ENCODE results near the gene TMPRSS7. TPM values are rescaled to one million over a fixed set of nuclear protein-coding genes. Genes with fewer than 3 reads are reported as not detected.

Gene TMPRSS7
- polyA plus RNA-seq, 1 donor (not counting 4 experiments of a cell fraction or from before 2014, with no cell fraction given) = 0.18 TPM

GRCh38 chr3:112090887-112091586 lies 56.5 kb downstream of the TMPRSS7 start:
- dilution Hi-C loops (cut with MboI; ENCODE audit: extremely low pct_ligation_motif_present, low sequenced_read_pairs) = no loop called here
- FAIRE-seq (no peak), DNase-seq (ENCODE audit: low read depth, low spot score) (no peak)
- Histone ChIP-seq H3K4me1 (ENCODE audit: control insufficient read depth, extremely low read depth, insufficient read depth, low read length) (peaks cover 30% of the 10 kb centered on the region), H3K79me2 (ENCODE audit: control insufficient read depth, insufficient read depth, low read length) (peaks cover 63% of the 10 kb centered on the region), H3K27me3 (ENCODE audit: control insufficient read depth, extremely low read depth, insufficient read depth, low read length) (no peaks in the 10 kb centered on the region), H4K20me1 (ENCODE audit: control insufficient read depth, extremely low read depth, insufficient read depth, low read length) (peaks cover 7% of the 10 kb centered on the region), H3K4me2 (ENCODE audit: control insufficient read depth, extremely low read depth, insufficient read depth, low read depth, low read length) (no peak overlapping the region), H2AFZ (ENCODE audit: control insufficient read depth, low read length) (no peak overlapping the region), H3K9ac (ENCODE audit: control insufficient read depth, extremely low read depth, insufficient read depth, low read length) (no peak overlapping the region), H3K9me1 (ENCODE audit: control insufficient read depth, extremely low read depth, insufficient read depth, low read length) (peaks cover 5% of the 10 kb centered on the region), H3K36me3 (ENCODE audit: control insufficient read depth in 2 of 2, extremely low read depth in 1 of 2, insufficient read depth in 2 of 2, low read length in 2 of 2) (peaks cover 5 to 12% of the 10 kb centered on the region in 2 experiments), H3K9me3 (ENCODE audit: control insufficient read depth, low read depth, low read length) (no peaks in the 10 kb centered on the region), H3K4me3 (ENCODE audit: control insufficient read depth in 2 of 3, extremely low read depth in 1 of 3, insufficient read depth in 2 of 3, low read depth in 1 of 3, low read length in 3 of 3) (no peak overlapping the region), H3K27ac (ENCODE audit: control insufficient read depth, insufficient read depth, low read length) (no peak overlapping the region)
- TF ChIP-seq EZH2 (IDR thresholded peaks at IDR 0.05; ENCODE audit: low read length) = no peak
- no peak for TF ChIP-seq CTCF (optimal IDR thresholded peaks at IDR 0.05 in 1 of 3, IDR thresholded peaks at IDR 0.05 in 1 of 3, conservative IDR thresholded peaks at IDR 0.05 in 1 of 3; ENCODE audit: extremely low read depth in 1 of 3, insufficient read depth in 2 of 3, low read length in 3 of 3)

GRCh38 chr3:112092496-112093179 lies 58.1 kb downstream of the TMPRSS7 start:
- no peaks in the 10 kb centered on the region for H3K27me3 ChIP-seq (ENCODE audit: control insufficient read depth, extremely low read depth, insufficient read depth, low read length)

More at GRCh38 chr3:112092496-112093179, 58.1 kb downstream of the TMPRSS7 start:
- H3K4me1 ChIP-seq (ENCODE audit: control insufficient read depth, extremely low read depth, insufficient read depth, low read length) = peaks cover 39% of the 10 kb centered on the region
- peaks cover 5% of the 10 kb centered on the region for H3K9me1 ChIP-seq (ENCODE audit: control insufficient read depth, extremely low read depth, insufficient read depth, low read length)
- peak; percentile 39 for FAIRE-seq
- dilution Hi-C loops (cut with MboI; ENCODE audit: extremely low pct_ligation_motif_present, low sequenced_read_pairs) = no loop called here
- H3K36me3 ChIP-seq (ENCODE audit: control insufficient read depth in 2 of 2, extremely low read depth in 1 of 2, insufficient read depth in 2 of 2, low read length in 2 of 2) = peaks cover 5 to 12% of the 10 kb centered on the region in 2 experiments
- H2AFZ ChIP-seq (ENCODE audit: control insufficient read depth, low read length) = no peak overlapping the region
- H3K4me2 ChIP-seq (ENCODE audit: control insufficient read depth, extremely low read depth, insufficient read depth, low read depth, low read length) = no peak overlapping the region
- TF ChIP-seq CTCF (optimal IDR thresholded peaks at IDR 0.05 in 1 of 3, IDR thresholded peaks at IDR 0.05 in 1 of 3, conservative IDR thresholded peaks at IDR 0.05 in 1 of 3; ENCODE audit: extremely low read depth in 1 of 3, insufficient read depth in 2 of 3, low read length in 3 of 3) = no peak
- TF ChIP-seq EZH2 (IDR thresholded peaks at IDR 0.05; ENCODE audit: low read length) = no peak
- H3K79me2 ChIP-seq (ENCODE audit: control insufficient read depth, insufficient read depth, low read length) = peaks cover 56% of the 10 kb centered on the region
- no peaks in the 10 kb centered on the region for H3K9me3 ChIP-seq (ENCODE audit: control insufficient read depth, low read depth, low read length)
- peaks cover 7% of the 10 kb centered on the region for H4K20me1 ChIP-seq (ENCODE audit: control insufficient read depth, extremely low read depth, insufficient read depth, low read length)
- no peak for DNase-seq (ENCODE audit: low read depth, low spot score)
- no peak overlapping the region for H3K9ac ChIP-seq (ENCODE audit: control insufficient read depth, extremely low read depth, insufficient read depth, low read length)
- H3K4me3 ChIP-seq (ENCODE audit: control insufficient read depth in 2 of 3, extremely low read depth in 1 of 3, insufficient read depth in 2 of 3, low read depth in 1 of 3, low read length in 3 of 3) = no peak overlapping the region
- H3K27ac ChIP-seq (ENCODE audit: control insufficient read depth, insufficient read depth, low read length) = no peak overlapping the region
